HG03060 (cell line): ENCODE results near the gene POU5F2.

ENCODE experiments used
- ATAC-seq: cut with Tn5 transposase; IDR thresholded peaks from one replicate; pipeline ENCODE4 v1.9.1; 2021; ENCODE audit warnings: low read depth, moderate number of reproducible peaks; ENCODE audit not compliant: unreplicated experiment

The POU5F2 gene

GRCh38 chr5:93717162-93717561, 24.2 kb downstream of the POU5F2 start:
- no peak for ATAC-seq

- ATAC-seq: no peak
Measured at GRCh38 chr5:93716453-93716852, 24.9 kb downstream of the POU5F2 start.

GRCh38 chr5:93715761-93716160, 25.6 kb downstream of the POU5F2 start:
- no peak for ATAC-seq

GRCh38 chr5:93715327-93715726, 26.1 kb downstream of the POU5F2 start:
- ATAC-seq: no peak

- ATAC-seq: no peak
Measured at GRCh38 chr5:93708442-93708841, 33.0 kb downstream of the POU5F2 start.

- ATAC-seq: no peak
Measured at GRCh38 chr5:93705896-93706295, 35.5 kb downstream of the POU5F2 start.

- ATAC-seq: no peak
Measured at GRCh38 chr5:93704996-93705395, 36.4 kb downstream of the POU5F2 start.

- ATAC-seq: no peak
Measured at GRCh38 chr5:93691997-93692396, 49.4 kb downstream of the POU5F2 start.
